HG02943 (cell line): Measurements from ENCODE around the gene TFB1M.

Experiments used
- ATAC-seq: cut with Tn5 transposase; IDR thresholded peaks from one replicate; pipeline ENCODE4 v1.9.1; 2021; ENCODE audit warnings: mild to moderate bottlenecking, low read depth, moderate library complexity; ENCODE audit not compliant: unreplicated experiment

TFB1M gene

GRCh38 chr6:155213611-155214372 is 100.5 kb downstream of the TFB1M start:
- no peak for ATAC-seq

- no peak for ATAC-seq
Observed at GRCh38 chr6:155212616-155213380, 101.5 kb downstream of the TFB1M start.

- no peak for ATAC-seq
Observed at GRCh38 chr6:155212106-155212505, 102.2 kb downstream of the TFB1M start.

GRCh38 chr6:155207223-155207622 is 107.1 kb downstream of the TFB1M start:
- ATAC-seq: no peak
